ENCODE results near the gene TRIM7.
"Not testable (repeated sequence)": the region's sequence is repeated elsewhere in the genome, so short reads cannot be mapped to it uniquely, and the experiment has no call there.

- TF ChIP-seq CHD7 (IDR thresholded peaks at IDR 0.05; ENCODE audit: low read depth, low read length); CTCF (IDR thresholded peaks at IDR 0.05 in 2 of 3, conservative IDR thresholded peaks at IDR 0.05 in 1 of 3; ENCODE audit: insufficient read depth in 2 of 3, low read depth in 1 of 3, low read length in 3 of 3); PKNOX1 (IDR thresholded peaks at IDR 0.05); FOS (IDR thresholded peaks at IDR 0.05; ENCODE audit: extremely low read depth, insufficient read length): not testable (repeated sequence)
These were observed 44.1 kb downstream of the TRIM7 start for GRCh38 chr5:181160755-181161533.
